ENCODE measurements around the gene HES6.

DNA sequence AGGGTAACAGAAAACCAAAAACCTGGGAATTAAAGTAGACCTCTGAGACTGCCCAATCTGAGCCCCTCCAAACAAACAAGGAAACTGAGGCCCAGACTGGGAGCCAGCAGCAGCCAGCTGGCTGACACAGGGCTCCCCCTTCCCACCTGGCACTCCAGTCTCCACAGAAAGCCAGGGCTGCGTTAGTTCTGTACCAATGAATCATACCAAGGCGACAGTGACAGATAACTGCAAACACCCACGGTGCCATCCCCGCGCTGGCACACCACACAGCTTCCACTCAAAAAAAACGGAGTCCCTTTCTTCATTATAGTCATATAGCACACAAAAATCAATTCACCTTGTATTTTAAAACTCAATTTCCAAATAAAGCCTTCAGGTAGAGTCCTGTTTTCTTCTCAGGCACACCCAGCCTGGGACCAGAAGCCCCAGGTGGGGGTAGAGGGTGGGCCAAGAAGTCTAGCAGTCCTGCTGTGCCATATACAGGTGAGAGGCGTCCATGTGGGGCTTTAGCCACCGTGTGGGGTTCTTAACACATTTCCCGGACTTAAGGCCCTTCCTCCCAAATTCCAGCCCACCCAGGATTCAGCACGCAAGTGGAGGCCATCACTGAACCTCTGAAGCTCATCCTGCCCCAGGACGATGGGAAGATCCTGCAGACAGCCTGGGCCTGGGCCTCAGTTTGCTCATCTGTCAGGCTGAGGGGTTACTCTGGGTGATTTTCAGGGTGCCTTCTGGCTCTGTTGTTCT lies 47.3 kb upstream of the HES6 start:
- TF ChIP-seq, protein P1, sequence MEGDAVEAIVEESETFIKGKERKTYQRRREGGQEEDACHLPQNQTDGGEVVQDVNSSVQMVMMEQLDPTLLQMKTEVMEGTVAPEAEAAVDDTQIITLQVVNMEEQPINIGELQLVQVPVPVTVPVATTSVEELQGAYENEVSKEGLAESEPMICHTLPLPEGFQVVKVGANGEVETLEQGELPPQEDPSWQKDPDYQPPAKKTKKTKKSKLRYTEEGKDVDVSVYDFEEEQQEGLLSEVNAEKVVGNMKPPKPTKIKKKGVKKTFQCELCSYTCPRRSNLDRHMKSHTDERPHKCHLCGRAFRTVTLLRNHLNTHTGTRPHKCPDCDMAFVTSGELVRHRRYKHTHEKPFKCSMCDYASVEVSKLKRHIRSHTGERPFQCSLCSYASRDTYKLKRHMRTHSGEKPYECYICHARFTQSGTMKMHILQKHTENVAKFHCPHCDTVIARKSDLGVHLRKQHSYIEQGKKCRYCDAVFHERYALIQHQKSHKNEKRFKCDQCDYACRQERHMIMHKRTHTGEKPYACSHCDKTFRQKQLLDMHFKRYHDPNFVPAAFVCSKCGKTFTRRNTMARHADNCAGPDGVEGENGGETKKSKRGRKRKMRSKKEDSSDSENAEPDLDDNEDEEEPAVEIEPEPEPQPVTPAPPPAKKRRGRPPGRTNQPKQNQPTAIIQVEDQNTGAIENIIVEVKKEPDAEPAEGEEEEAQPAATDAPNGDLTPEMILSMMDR (IDR thresholded peaks at IDR 0.05): no peak
- TF ChIP-seq POLR2A (IDR thresholded peaks at IDR 0.05): no peak

All from testis (tissue), 2 donors.